Tibial nerve (tissue), 4 donors: Measurements from ENCODE around the gene LYPD5.

ENCODE experiments used
- EP300 ChIP-seq, 2 donors: sonication (generic); formaldehyde crosslinking; IDR thresholded peaks; one replicate each; pipeline ENCODE4 v1.6.1; 2017; ENCODE audit warnings: antibody characterized with exemption in 2 of 2, mild to moderate bottlenecking in 1 of 2
- POLR2A ChIP-seq, 2 donors: fragments of 450-650 bp; IDR thresholded peaks; one replicate each; pipeline ENCODE4 v1.6.1; 2017; ENCODE audit warnings: antibody characterized with exemption in 2 of 2, mild to moderate bottlenecking in 2 of 2, moderate library complexity in 2 of 2
- TF ChIP-seq, protein P1 (sequence below), 5 experiments: fragments of 200-600 bp in 3 of 5; fragments of 450-650 bp in 2 of 5; sonication (generic) in 3 of 5; IDR thresholded peaks; one replicate each; pipeline ENCODE4 v1.5.1; 2016 to 2019; ENCODE audit warnings: antibody characterized with exemption in 5 of 5, mild to moderate bottlenecking in 3 of 5, moderate library complexity in 2 of 5

DNA sequence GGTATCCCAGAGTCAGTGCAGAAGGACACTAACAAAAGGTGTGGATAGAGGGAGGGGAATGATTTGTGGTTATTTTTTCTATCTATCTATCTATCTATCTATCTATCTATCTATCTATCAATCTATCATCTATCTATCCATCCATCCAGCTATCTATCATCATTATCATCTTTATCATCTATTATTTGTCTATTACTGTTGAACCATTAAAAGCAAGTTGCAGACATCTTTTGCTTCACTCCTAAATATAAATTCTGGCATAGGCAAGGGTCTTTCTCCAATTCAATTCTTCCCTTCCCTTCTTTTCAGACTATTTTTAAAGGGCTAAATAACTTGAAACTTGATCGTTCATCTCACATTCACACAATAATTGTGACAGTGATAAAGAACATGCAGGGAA, 10.0 kb upstream of the LYPD5 start:
- TF ChIP-seq, protein P1, sequence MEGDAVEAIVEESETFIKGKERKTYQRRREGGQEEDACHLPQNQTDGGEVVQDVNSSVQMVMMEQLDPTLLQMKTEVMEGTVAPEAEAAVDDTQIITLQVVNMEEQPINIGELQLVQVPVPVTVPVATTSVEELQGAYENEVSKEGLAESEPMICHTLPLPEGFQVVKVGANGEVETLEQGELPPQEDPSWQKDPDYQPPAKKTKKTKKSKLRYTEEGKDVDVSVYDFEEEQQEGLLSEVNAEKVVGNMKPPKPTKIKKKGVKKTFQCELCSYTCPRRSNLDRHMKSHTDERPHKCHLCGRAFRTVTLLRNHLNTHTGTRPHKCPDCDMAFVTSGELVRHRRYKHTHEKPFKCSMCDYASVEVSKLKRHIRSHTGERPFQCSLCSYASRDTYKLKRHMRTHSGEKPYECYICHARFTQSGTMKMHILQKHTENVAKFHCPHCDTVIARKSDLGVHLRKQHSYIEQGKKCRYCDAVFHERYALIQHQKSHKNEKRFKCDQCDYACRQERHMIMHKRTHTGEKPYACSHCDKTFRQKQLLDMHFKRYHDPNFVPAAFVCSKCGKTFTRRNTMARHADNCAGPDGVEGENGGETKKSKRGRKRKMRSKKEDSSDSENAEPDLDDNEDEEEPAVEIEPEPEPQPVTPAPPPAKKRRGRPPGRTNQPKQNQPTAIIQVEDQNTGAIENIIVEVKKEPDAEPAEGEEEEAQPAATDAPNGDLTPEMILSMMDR (IDR thresholded peaks at IDR 0.05) = no peak
- TF ChIP-seq POLR2A (IDR thresholded peaks at IDR 0.05) (no peak), EP300 (IDR thresholded peaks at IDR 0.05) (no peak)
